ENCODE measurements around the gene RPF1. TPM values are rescaled to one million over a fixed set of nuclear protein-coding genes. Genes with fewer than 3 reads are reported as not detected.

RPF1 gene
- total and polyA plus RNA-seq, 10 of the 15 experiments (the other 5 are each of a cell fraction or from before 2014, with no cell fraction given) = 37.0 to 97.5 (median 56.2) TPM

DNA sequence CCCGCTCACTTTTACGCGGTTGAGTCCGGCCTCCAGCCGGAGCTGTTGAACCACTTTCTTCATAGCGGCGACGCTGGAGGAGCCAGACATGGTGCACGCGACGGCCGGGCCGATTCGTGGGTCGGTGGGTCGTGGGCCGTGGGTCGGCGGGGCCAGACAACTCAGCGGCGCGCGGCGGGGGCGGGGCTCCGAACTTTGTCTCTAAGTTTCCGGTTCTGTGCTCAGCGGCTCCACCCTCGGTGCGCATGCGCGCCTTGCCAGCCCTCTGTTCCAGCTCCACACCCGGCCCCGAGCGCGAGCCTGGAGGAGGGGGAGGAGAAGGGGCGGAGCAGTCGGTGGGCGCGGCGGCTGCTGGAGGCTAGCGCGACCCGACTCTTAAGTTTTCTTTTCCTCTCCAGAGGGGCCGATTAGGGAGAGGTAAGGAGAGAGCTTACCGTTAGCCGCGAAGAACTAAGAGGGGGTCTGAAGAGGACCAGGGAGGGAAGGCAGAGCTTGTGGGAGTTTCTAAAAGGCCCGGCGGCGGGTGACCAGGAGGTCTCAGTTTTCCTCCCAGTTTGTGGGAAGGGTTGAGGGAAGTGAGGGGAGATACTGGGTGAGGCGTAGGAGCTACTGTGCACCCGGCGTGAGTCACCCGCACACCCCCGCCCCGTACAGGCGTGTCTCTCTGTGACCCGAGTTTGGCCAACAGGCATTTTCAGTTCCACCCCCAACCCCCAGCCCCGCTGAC, 27.1 kb downstream of the RPF1 start, which contains the start of the genes GNG5 and SPATA1 (continued):
- peak; percentile 87 for TF ChIP-seq EED (IDR thresholded peaks at IDR 0.05; ENCODE audit: low read depth)
- peak; percentile 86 for TF ChIP-seq PML (IDR thresholded peaks at IDR 0.05; ENCODE audit: low read length)
- no peak for TF ChIP-seq KDM1A (IDR thresholded peaks at IDR 0.05; ENCODE audit: borderline replicate concordance)
- peak; percentile 79 for TF ChIP-seq ATF7 (IDR thresholded peaks at IDR 0.05; ENCODE audit: low read depth)
- TF ChIP-seq, protein P1, sequence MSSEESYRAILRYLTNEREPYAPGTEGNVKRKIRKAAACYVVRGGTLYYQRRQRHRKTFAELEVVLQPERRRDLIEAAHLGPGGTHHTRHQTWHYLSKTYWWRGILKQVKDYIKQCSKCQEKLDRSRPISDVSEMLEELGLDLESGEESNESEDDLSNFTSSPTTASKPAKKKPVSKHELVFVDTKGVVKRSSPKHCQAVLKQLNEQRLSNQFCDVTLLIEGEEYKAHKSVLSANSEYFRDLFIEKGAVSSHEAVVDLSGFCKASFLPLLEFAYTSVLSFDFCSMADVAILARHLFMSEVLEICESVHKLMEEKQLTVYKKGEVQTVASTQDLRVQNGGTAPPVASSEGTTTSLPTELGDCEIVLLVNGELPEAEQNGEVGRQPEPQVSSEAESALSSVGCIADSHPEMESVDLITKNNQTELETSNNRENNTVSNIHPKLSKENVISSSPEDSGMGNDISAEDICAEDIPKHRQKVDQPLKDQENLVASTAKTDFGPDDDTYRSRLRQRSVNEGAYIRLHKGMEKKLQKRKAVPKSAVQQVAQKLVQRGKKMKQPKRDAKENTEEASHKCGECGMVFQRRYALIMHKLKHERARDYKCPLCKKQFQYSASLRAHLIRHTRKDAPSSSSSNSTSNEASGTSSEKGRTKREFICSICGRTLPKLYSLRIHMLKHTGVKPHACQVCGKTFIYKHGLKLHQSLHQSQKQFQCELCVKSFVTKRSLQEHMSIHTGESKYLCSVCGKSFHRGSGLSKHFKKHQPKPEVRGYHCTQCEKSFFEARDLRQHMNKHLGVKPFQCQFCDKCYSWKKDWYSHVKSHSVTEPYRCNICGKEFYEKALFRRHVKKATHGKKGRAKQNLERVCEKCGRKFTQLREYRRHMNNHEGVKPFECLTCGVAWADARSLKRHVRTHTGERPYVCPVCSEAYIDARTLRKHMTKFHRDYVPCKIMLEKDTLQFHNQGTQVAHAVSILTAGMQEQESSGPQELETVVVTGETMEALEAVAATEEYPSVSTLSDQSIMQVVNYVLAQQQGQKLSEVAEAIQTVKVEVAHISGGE (CRISPR knock-in tag; IDR thresholded peaks at IDR 0.05) = no peak
- no peak for TF ChIP-seq STAT3 (IDR thresholded peaks at IDR 0.05; ENCODE audit: low read depth, low read length)
- TF ChIP-seq NRF1 (conservative IDR thresholded peaks at IDR 0.05; ENCODE audit: low read depth, low read length) = peak; percentile 90
- TF ChIP-seq FOXM1 (IDR thresholded peaks at IDR 0.05; ENCODE audit: low read depth, low read length) = no peak
- TF ChIP-seq IRF4 (IDR thresholded peaks at IDR 0.05; ENCODE audit: low read depth, low read length) = peak; percentile 45; the same call in 1 of the 2 replicates
- TF ChIP-seq MTA2 (IDR thresholded peaks at IDR 0.05; ENCODE audit: low read depth) = peak; percentile 71
- TF ChIP-seq MEF2A (IDR thresholded peaks at IDR 0.05; ENCODE audit: insufficient read depth, low read depth, low read length) = no peak
- 0 out of 2 replicates have a peak, but pooled peaks have one; percentile 8 for TF ChIP-seq HSF1 (IDR thresholded peaks at IDR 0.05; ENCODE audit: low read depth, low read length)
- TF ChIP-seq, protein P2, sequence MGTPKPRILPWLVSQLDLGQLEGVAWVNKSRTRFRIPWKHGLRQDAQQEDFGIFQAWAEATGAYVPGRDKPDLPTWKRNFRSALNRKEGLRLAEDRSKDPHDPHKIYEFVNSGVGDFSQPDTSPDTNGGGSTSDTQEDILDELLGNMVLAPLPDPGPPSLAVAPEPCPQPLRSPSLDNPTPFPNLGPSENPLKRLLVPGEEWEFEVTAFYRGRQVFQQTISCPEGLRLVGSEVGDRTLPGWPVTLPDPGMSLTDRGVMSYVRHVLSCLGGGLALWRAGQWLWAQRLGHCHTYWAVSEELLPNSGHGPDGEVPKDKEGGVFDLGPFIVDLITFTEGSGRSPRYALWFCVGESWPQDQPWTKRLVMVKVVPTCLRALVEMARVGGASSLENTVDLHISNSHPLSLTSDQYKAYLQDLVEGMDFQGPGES (IDR thresholded peaks at IDR 0.05) = no peak
- peak; percentile 90 for TF ChIP-seq RELB (IDR thresholded peaks at IDR 0.05; ENCODE audit: low read depth)
- peak; percentile 35; the same call in 1 of the 2 replicates for TF ChIP-seq CREM (IDR thresholded peaks at IDR 0.05; ENCODE audit: low read depth)
- peak; percentile 58 for TF ChIP-seq TAF1 (IDR thresholded peaks at IDR 0.05; ENCODE audit: borderline replicate concordance, low read depth, low read length)
- no peak for TF ChIP-seq HDAC2 (IDR thresholded peaks at IDR 0.05)
- TF ChIP-seq SRF (IDR thresholded peaks at IDR 0.05; ENCODE audit: low read depth in 2 of 2, low read length in 2 of 2) = no peak
- 0 out of 2 replicates have a peak, but pooled peaks have one; percentile 61 for TF ChIP-seq ZBED1 (IDR thresholded peaks at IDR 0.05; ENCODE audit: borderline replicate concordance)
- TF ChIP-seq, protein P3, sequence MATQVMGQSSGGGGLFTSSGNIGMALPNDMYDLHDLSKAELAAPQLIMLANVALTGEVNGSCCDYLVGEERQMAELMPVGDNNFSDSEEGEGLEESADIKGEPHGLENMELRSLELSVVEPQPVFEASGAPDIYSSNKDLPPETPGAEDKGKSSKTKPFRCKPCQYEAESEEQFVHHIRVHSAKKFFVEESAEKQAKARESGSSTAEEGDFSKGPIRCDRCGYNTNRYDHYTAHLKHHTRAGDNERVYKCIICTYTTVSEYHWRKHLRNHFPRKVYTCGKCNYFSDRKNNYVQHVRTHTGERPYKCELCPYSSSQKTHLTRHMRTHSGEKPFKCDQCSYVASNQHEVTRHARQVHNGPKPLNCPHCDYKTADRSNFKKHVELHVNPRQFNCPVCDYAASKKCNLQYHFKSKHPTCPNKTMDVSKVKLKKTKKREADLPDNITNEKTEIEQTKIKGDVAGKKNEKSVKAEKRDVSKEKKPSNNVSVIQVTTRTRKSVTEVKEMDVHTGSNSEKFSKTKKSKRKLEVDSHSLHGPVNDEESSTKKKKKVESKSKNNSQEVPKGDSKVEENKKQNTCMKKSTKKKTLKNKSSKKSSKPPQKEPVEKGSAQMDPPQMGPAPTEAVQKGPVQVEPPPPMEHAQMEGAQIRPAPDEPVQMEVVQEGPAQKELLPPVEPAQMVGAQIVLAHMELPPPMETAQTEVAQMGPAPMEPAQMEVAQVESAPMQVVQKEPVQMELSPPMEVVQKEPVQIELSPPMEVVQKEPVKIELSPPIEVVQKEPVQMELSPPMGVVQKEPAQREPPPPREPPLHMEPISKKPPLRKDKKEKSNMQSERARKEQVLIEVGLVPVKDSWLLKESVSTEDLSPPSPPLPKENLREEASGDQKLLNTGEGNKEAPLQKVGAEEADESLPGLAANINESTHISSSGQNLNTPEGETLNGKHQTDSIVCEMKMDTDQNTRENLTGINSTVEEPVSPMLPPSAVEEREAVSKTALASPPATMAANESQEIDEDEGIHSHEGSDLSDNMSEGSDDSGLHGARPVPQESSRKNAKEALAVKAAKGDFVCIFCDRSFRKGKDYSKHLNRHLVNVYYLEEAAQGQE (IDR thresholded peaks at IDR 0.05; ENCODE audit: low read depth, low read length) = 0 out of 2 replicates have a peak, but pooled peaks have one; percentile 22

All from GM12878 (cell line).